ENCODE measurements around the gene CLEC11A.
"Not testable (repeated sequence)": the region's sequence is repeated elsewhere in the genome, so short reads cannot be mapped to it uniquely, and the experiment has no call there.

Gene CLEC11A

DNA sequence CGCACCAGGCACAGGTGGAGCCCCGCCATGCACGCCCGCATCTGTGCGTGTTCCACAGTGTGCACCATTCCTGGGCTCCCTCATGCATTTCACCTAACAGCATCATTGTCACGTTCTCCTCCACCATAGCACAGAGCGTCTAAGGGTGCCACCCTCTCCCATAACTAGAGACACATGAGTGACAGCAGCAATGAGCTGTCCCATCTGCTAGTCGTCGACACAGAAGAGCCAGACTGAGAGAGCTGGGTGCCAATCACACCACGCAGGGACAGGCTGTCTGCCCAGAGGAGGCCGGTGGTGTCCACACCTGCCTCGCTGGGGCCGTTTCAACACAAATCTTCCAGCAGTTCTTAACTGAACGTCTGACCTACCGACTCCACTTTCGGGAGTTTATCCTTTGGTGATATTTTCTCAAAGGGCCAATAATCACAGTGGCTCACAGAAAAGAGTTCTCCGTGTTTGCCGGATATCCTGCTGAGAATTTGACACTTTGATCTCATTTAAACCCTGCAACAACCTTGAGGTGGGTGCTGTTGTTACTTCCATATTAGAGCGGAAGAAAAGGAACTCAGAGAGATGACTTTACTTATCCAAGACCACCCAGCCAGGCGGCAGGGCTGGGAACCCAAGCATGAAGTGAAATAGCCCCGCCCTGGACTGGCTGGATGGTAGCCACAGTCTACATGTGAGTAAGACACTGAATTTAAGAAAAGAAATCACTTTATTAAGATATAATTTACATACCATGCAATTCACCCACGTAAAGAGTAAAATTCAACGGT lies 16.2 kb downstream of the CLEC11A start:
- H3K4me3 ChIP-seq (ENCODE audit: low read depth, low read length), result no peak overlapping the region
- TF ChIP-seq, protein P1, sequence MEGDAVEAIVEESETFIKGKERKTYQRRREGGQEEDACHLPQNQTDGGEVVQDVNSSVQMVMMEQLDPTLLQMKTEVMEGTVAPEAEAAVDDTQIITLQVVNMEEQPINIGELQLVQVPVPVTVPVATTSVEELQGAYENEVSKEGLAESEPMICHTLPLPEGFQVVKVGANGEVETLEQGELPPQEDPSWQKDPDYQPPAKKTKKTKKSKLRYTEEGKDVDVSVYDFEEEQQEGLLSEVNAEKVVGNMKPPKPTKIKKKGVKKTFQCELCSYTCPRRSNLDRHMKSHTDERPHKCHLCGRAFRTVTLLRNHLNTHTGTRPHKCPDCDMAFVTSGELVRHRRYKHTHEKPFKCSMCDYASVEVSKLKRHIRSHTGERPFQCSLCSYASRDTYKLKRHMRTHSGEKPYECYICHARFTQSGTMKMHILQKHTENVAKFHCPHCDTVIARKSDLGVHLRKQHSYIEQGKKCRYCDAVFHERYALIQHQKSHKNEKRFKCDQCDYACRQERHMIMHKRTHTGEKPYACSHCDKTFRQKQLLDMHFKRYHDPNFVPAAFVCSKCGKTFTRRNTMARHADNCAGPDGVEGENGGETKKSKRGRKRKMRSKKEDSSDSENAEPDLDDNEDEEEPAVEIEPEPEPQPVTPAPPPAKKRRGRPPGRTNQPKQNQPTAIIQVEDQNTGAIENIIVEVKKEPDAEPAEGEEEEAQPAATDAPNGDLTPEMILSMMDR (IDR thresholded peaks at IDR 0.05; ENCODE audit: low read depth, low read length), result no peak

DNA sequence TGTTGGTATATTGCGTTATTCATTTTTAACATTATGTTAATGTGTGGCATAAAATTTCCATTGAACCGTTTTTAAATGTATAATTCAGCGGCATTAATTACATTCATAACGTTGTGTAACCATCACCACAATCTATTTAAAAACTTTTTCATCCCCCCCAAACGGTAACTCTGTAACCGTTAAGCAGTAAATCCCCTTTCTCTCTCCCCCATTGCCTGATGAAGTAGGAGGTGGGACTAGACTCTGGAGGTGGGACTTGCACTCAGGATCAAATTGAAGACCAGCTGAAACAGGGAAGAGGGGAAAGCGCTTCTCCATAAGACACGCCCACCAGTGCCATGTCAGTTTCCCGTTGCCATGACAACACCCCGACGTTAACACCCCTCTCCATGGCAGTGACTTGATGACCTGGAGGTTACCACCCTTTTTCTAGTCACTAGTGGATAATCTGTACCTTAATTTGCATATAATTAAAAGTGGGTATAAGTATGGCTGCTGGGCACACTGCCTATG lies 16.8 kb downstream of the CLEC11A start:
- TF ChIP-seq, protein P1 (IDR thresholded peaks at IDR 0.05; ENCODE audit: low read depth, low read length), result no peak
- H3K4me3 ChIP-seq (ENCODE audit: low read depth, low read length), result no peak overlapping the region

- TF ChIP-seq, protein P1 (IDR thresholded peaks at IDR 0.05; ENCODE audit: low read depth, low read length), result no peak
- H3K4me3 ChIP-seq (ENCODE audit: low read depth, low read length), result no peak overlapping the region
Measured at GRCh38 chr19:50741179-50741933, 18.2 kb downstream of the CLEC11A start.

DNA sequence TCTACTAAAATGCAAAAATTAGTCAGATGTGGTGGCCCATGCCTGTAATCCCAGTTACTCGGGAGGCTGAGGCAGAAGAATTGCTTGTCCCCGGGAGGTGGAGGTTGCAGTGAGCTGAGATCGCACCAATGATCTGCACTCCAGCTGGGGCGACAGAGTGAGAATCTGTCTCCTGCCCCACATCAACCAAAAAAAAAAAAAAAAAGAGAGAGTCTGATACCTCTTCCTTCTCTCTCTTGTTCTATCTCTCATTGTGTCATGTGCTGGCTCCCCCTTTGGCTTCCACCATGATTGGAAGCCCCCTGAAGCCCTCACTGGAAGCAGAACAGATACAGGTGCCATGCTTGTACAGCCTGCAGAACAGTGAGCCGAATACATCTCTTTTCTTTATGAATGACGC lies 20.4 kb downstream of the CLEC11A start:
- H3K4me3 ChIP-seq (ENCODE audit: low read depth, low read length), result no peak overlapping the region
- TF ChIP-seq, protein P1 (IDR thresholded peaks at IDR 0.05; ENCODE audit: low read depth, low read length), result no peak

GRCh38 chr19:50745221-50745620 lies 22.1 kb downstream of the CLEC11A start:
- no peak overlapping the region for H3K4me3 ChIP-seq (ENCODE audit: low read depth, low read length)
- TF ChIP-seq, protein P1 (IDR thresholded peaks at IDR 0.05; ENCODE audit: low read depth, low read length), result no peak

GRCh38 chr19:50747141-50747540 lies 24.0 kb downstream of the CLEC11A start:
- H3K4me3 ChIP-seq (ENCODE audit: low read depth, low read length), result not testable (repeated sequence)

GRCh38 chr19:50749490-50749889 lies 26.3 kb downstream of the CLEC11A start:
- H3K4me3 ChIP-seq (ENCODE audit: low read depth, low read length), result no peak overlapping the region
- TF ChIP-seq, protein P1 (IDR thresholded peaks at IDR 0.05; ENCODE audit: low read depth, low read length), result no peak
